Neural cell (in vitro differentiated cells): ENCODE data around the gene SND1. TPM values are rescaled to one million over a fixed set of nuclear protein-coding genes. Genes with fewer than 3 reads are reported as not detected.

ENCODE experiments used
- H2AFZ ChIP-seq: fragments of 200-600, 300-800 bp; sonication (generic), shearing (Covaris generic); 2 replicates; pipeline ENCODE4 v1.6.0; 2014; ENCODE audit warnings: low read depth, mild to moderate bottlenecking, antibody characterized with exemption, low read length, moderate library complexity
- H3F3A ChIP-seq: fragments of 200-600 bp; shearing (Covaris generic); 2 replicates; pipeline ENCODE4 v1.6.1; 2016; ENCODE audit warnings: mild to moderate bottlenecking, moderate library complexity, mixed read lengths, antibody characterized with exemption, low read length; ENCODE audit not compliant: insufficient read depth, poor library complexity, severe bottlenecking
- H3K27ac ChIP-seq: fragments of 200-600, 300-800 bp; sonication (generic), shearing (Covaris generic); 2 replicates; pipeline ENCODE4 v1.5.1; 2014; ENCODE audit warnings: mild to moderate bottlenecking, low read length, moderate library complexity
- H3K27me3 ChIP-seq: fragments of 300-800, 200-600 bp; sonication (generic), shearing (Covaris generic); 2 replicates; pipeline ENCODE4 v1.6.0; 2014; ENCODE audit warnings: mild to moderate bottlenecking, low read depth, low read length, moderate library complexity; ENCODE audit not compliant: insufficient read depth
- H3K36me3 ChIP-seq: fragments of 300-800, 200-600 bp; sonication (generic), shearing (Covaris generic); 2 replicates; pipeline ENCODE4 v1.5.1; 2014; ENCODE audit warnings: mild to moderate bottlenecking, antibody characterized with exemption, low read length, moderate library complexity; ENCODE audit not compliant: insufficient read depth
- H3K4me2 ChIP-seq: fragments of 300-800, 200-600 bp; sonication (generic), shearing (Covaris generic); 2 replicates; pipeline ENCODE4 v1.6.0; 2014; ENCODE audit warnings: mild to moderate bottlenecking, low read length
- H3K4me3 ChIP-seq: fragments of 300-800, 200-600 bp; sonication (generic), shearing (Covaris generic); 2 replicates; pipeline ENCODE4 v1.5.1; 2014; ENCODE audit warnings: mild to moderate bottlenecking, low read length, moderate library complexity
- H3K79me2 ChIP-seq: fragments of 200-600 bp; shearing (Covaris generic); replicated peaks from 2 replicates; pipeline ENCODE4 v1.6.0; 2014; ENCODE audit warnings: mild to moderate bottlenecking, low read length, moderate library complexity; ENCODE audit not compliant: insufficient read depth
- H3K9ac ChIP-seq: fragments of 300-800, 200-600 bp; sonication (generic), shearing (Covaris generic); 2 replicates; pipeline ENCODE4 v1.6.1; 2016; ENCODE audit warnings: mild to moderate bottlenecking, low read length, mixed read lengths
- H3K9me2 ChIP-seq: fragments of 200-600 bp; shearing (Covaris generic); 2 replicates; pipeline ENCODE4 v1.6.1; 2016; ENCODE audit warnings: mild to moderate bottlenecking, low read length, mixed read lengths; ENCODE audit not compliant: insufficient read depth
- H3K9me3 ChIP-seq: fragments of 200-600, 300-800 bp; sonication (generic), shearing (Covaris generic); 2 replicates; pipeline ENCODE4 v1.6.1; 2016; ENCODE audit warnings: mild to moderate bottlenecking, mixed run types, low read length, moderate library complexity, mixed read lengths
- H4K20me1 ChIP-seq: fragments of 200-600 bp; shearing (Covaris generic); 2 replicates; pipeline ENCODE4 v1.6.1; 2016; ENCODE audit warnings: mild to moderate bottlenecking, mixed run types; ENCODE audit not compliant: insufficient read depth
- CTCF ChIP-seq: fragments of 450-650 bp; IDR thresholded peaks from 2 replicates; pipeline ENCODE4 v1.5.1; 2014; ENCODE audit warnings: antibody characterized with exemption, mild to moderate bottlenecking, moderate library complexity; ENCODE audit not compliant: poor library complexity, severe bottlenecking
- EP300 ChIP-seq: fragments of 450-650 bp; conservative IDR thresholded peaks from 2 replicates; pipeline ENCODE4 v1.6.1; 2014; ENCODE audit warnings: antibody characterized with exemption, mild to moderate bottlenecking, moderate library complexity; ENCODE audit not compliant: poor library complexity, severe bottlenecking
- EZH2 ChIP-seq: fragments of 200-600, 300-800 bp; shearing (Covaris generic), sonication (generic); IDR thresholded peaks from 2 replicates; pipeline ENCODE4 v1.6.1; 2014; ENCODE audit warnings: antibody characterized with exemption, low read length, borderline replicate concordance, mild to moderate bottlenecking; ENCODE audit not compliant: insufficient read depth, poor library complexity, severe bottlenecking
- MXI1 ChIP-seq: fragments of 450-650 bp; conservative IDR thresholded peaks from 2 replicates; pipeline ENCODE4 v1.6.1; 2014; ENCODE audit warnings: antibody characterized with exemption, mild to moderate bottlenecking; ENCODE audit not compliant: poor library complexity, severe bottlenecking
- POLR2AphosphoS5 ChIP-seq: IDR thresholded peaks from 2 replicates; pipeline ENCODE4 v1.6.1; 2012
- RAD21 ChIP-seq: fragments of 450-650 bp; conservative IDR thresholded peaks from 2 replicates; pipeline ENCODE4 v1.6.1; 2014; ENCODE audit warnings: antibody characterized with exemption, mild to moderate bottlenecking, moderate library complexity
- REST ChIP-seq: IDR thresholded peaks from 2 replicates; pipeline ENCODE4 v1.6.1; 2012; ENCODE audit warnings: borderline replicate concordance
- SMC3 ChIP-seq: fragments of 450-650 bp; conservative IDR thresholded peaks from 2 replicates; pipeline ENCODE4 v1.6.1; 2014; ENCODE audit warnings: antibody characterized with exemption, mild to moderate bottlenecking, moderate library complexity; ENCODE audit not compliant: poor library complexity
- TAF1 ChIP-seq: IDR thresholded peaks from 2 replicates; pipeline ENCODE4 v1.6.1; 2012; ENCODE audit warnings: low read depth
- polyA plus RNA-seq: library from polyadenylated mRNA; depleted of rRNA; stranded (reverse); fragments of >200 nt; gene quantifications from 2 replicates; pipeline ENCODE4 v1.2.3, GENCODE V29; 2014

SND1 gene
- polyA plus RNA-seq, 1 donor from 2014 or later, result 37.4 TPM

- Histone ChIP-seq H3K9ac (no peak overlapping the region), H3K9me3 (no peaks in the 10 kb centered on the region), H3K9me2 (no peaks in the 10 kb centered on the region), H3F3A (no peaks in the 10 kb centered on the region), H3K79me2 (peaks cover 22% of the 10 kb centered on the region), H3K36me3 (no peaks in the 10 kb centered on the region), H4K20me1 (no peaks in the 10 kb centered on the region), H3K4me3 (peak overlapping the region; percentile 82), H3K4me2 (no peak overlapping the region), H3K27me3 (no peaks in the 10 kb centered on the region), H3K27ac (no peak overlapping the region), H2AFZ (no peak overlapping the region)
- TF ChIP-seq REST, result no peak
- no peak for TF ChIP-seq MXI1
- TF ChIP-seq TAF1, result no peak
- no peak for TF ChIP-seq SMC3
- no peak for TF ChIP-seq RAD21
- no peak for TF ChIP-seq CTCF
- no peak for TF ChIP-seq EP300
- TF ChIP-seq POLR2AphosphoS5, result no peak
- TF ChIP-seq EZH2, result no peak
Observed at GRCh38 chr7:127654404-127655394, 2.7 kb downstream of the SND1 start.

GRCh38 chr7:127655720-127656119, 3.7 kb downstream of the SND1 start:
- Histone ChIP-seq H3K4me2 (no peak overlapping the region), H3K27me3 (no peaks in the 10 kb centered on the region), H4K20me1 (no peaks in the 10 kb centered on the region)

More at GRCh38 chr7:127655720-127656119, 3.7 kb downstream of the SND1 start:
- H3F3A ChIP-seq, result no peaks in the 10 kb centered on the region
- H3K9me3 ChIP-seq, result no peaks in the 10 kb centered on the region
- no peak overlapping the region for H3K9ac ChIP-seq
- peaks cover 22% of the 10 kb centered on the region for H3K79me2 ChIP-seq
- H2AFZ ChIP-seq, result no peak overlapping the region
- no peak overlapping the region for H3K27ac ChIP-seq
- H3K4me3 ChIP-seq, result no peak overlapping the region
- no peaks in the 10 kb centered on the region for H3K36me3 ChIP-seq
- no peaks in the 10 kb centered on the region for H3K9me2 ChIP-seq
- TF ChIP-seq POLR2AphosphoS5 (no peak), SMC3 (no peak), RAD21 (no peak), EZH2 (no peak), REST (no peak)
